K562 (cell line): ENCODE data around the gene ATAD2B.

ENCODE experiments used
- SETDB1 ChIP-seq: IDR thresholded peaks from one replicate; pipeline ENCODE4 v1.6.1; 2012; ENCODE audit warnings: low read length, control low read depth, inconsistent platforms
- TF ChIP-seq, protein P1 (sequence below), 3 experiments: IDR thresholded peaks in 2 of 3; conservative IDR thresholded peaks in 1 of 3; 2 replicates each; pipeline ENCODE4 v1.5.1; 2011 to 2012; ENCODE audit warnings: low read length in 3 of 3, mild to moderate bottlenecking in 3 of 3, control low read depth in 2 of 3, improper control_type of control experiment in 1 of 3, inconsistent platforms in 1 of 3, low read depth in 1 of 3, mixed read lengths in 1 of 3, moderate library complexity in 1 of 3; ENCODE audit not compliant: insufficient read depth in 2 of 3
- TF ChIP-seq, protein P2 (sequence below): fragments of 250-450 bp; sonication (Bioruptor Pico); IDR thresholded peaks from 2 replicates; pipeline ENCODE4 v1.5.1; 2021; ENCODE audit warnings: mild to moderate bottlenecking

GRCh38 chr2:23838581-23838980 is 88.3 kb downstream of the ATAD2B start:
- TF ChIP-seq, protein P1, sequence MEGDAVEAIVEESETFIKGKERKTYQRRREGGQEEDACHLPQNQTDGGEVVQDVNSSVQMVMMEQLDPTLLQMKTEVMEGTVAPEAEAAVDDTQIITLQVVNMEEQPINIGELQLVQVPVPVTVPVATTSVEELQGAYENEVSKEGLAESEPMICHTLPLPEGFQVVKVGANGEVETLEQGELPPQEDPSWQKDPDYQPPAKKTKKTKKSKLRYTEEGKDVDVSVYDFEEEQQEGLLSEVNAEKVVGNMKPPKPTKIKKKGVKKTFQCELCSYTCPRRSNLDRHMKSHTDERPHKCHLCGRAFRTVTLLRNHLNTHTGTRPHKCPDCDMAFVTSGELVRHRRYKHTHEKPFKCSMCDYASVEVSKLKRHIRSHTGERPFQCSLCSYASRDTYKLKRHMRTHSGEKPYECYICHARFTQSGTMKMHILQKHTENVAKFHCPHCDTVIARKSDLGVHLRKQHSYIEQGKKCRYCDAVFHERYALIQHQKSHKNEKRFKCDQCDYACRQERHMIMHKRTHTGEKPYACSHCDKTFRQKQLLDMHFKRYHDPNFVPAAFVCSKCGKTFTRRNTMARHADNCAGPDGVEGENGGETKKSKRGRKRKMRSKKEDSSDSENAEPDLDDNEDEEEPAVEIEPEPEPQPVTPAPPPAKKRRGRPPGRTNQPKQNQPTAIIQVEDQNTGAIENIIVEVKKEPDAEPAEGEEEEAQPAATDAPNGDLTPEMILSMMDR (IDR thresholded peaks at IDR 0.05 in 2 of 3, conservative IDR thresholded peaks at IDR 0.05 in 1 of 3; ENCODE audit: insufficient read depth in 2 of 3, low read depth in 1 of 3, low read length in 3 of 3): no peak
- no peak for TF ChIP-seq SETDB1
- TF ChIP-seq, protein P2, sequence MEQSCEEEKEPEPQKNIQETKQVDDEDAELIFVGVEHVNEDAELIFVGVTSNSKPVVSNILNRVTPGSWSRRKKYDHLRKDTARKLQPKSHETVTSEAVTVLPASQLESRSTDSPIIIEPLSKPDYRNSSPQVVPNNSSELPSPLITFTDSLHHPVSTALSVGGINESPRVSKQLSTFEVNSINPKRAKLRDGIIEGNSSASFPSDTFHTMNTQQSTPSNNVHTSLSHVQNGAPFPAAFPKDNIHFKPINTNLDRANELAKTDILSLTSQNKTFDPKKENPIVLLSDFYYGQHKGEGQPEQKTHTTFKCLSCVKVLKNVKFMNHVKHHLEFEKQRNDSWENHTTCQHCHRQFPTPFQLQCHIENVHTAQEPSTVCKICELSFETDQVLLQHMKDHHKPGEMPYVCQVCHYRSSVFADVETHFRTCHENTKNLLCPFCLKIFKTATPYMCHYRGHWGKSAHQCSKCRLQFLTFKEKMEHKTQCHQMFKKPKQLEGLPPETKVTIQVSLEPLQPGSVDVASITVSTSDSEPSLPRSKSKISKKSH (CRISPR knock-in tag): no peak
